Measurements from ENCODE around the gene APOC3.

DNA sequence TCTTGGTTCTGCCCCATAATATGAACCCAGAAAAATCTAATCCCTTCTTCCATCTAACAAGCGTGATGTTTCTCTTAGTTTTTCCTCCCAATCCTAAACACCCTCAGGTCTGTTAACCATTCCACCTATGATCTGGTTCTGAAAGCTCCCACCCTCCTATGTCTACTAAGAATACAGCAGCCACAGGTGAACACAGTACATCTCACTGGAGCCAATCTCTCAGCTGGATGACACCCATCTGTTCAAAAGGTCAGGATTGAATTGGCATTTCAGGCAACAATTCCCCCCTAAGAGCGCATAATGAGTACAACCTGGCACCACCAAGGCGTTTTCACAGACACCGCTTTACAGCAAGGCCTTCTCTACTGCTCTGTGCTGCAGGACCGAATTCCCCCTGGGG lies 26.7 kb downstream of the APOC3 start:
- TF ChIP-seq YY1 (IDR thresholded peaks at IDR 0.05; ENCODE audit: insufficient read depth, insufficient read length): no peak
- TF ChIP-seq ZNF274 (IDR thresholded peaks at IDR 0.05; ENCODE audit: low read depth, low read length): no peak
- no peak for TF ChIP-seq SUZ12 (IDR thresholded peaks at IDR 0.05; ENCODE audit: extremely low read depth, insufficient read depth, insufficient read length)
